ENCODE data around the gene SYTL2. TPM values are rescaled to one million over a fixed set of nuclear protein-coding genes. Genes with fewer than 3 reads are reported as not detected.
"Not testable (repeated sequence)": the region's sequence is repeated elsewhere in the genome, so short reads cannot be mapped to it uniquely, and the experiment has no call there.

The SYTL2 gene
- total RNA-seq, 2 donors from 2014 or later = 168 to 170 TPM

DNA sequence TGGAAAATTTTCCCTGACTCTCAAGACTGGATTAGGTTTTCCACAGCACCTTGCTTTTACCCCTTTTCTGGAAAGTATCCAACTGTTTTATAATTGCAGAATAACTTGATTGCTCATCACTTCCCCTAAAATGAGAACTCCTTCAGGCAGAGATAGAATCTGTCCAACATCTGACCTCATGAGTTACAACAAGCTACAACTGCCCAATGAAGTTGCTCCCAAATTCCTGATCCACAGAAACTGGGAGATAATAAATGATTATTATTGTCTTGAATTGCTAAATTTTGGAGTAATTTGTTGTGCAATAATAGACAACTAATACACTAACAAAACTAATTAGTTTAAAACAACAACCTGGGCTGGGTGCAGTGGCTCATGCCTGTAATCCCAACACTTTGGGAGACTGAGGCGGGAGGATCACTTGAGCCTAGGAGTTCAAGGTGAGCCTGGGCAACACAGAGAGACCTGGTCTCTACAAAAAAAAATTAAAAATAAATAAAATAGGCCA, 34.2 kb upstream of the SYTL2 start:
- H3K36me3 ChIP-seq = no peaks in the 10 kb centered on the region
- no peak for DNase-seq
- no peak overlapping the region for H3K4me3 ChIP-seq
- H3K27ac ChIP-seq = no peak overlapping the region
- H3K9ac ChIP-seq (ENCODE audit: low read depth in 2 of 2, low read length in 2 of 2) = no peak overlapping the region
- TF ChIP-seq, protein P1, sequence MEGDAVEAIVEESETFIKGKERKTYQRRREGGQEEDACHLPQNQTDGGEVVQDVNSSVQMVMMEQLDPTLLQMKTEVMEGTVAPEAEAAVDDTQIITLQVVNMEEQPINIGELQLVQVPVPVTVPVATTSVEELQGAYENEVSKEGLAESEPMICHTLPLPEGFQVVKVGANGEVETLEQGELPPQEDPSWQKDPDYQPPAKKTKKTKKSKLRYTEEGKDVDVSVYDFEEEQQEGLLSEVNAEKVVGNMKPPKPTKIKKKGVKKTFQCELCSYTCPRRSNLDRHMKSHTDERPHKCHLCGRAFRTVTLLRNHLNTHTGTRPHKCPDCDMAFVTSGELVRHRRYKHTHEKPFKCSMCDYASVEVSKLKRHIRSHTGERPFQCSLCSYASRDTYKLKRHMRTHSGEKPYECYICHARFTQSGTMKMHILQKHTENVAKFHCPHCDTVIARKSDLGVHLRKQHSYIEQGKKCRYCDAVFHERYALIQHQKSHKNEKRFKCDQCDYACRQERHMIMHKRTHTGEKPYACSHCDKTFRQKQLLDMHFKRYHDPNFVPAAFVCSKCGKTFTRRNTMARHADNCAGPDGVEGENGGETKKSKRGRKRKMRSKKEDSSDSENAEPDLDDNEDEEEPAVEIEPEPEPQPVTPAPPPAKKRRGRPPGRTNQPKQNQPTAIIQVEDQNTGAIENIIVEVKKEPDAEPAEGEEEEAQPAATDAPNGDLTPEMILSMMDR (IDR thresholded peaks at IDR 0.05) = no peak
- intact Hi-C loops (cut with DNase I) = no loop called here
- H3K4me1 ChIP-seq = no peaks in the 10 kb centered on the region
- no peaks in the 10 kb centered on the region for H3K27me3 ChIP-seq
- H3K9me3 ChIP-seq = no peaks in the 10 kb centered on the region

DNA sequence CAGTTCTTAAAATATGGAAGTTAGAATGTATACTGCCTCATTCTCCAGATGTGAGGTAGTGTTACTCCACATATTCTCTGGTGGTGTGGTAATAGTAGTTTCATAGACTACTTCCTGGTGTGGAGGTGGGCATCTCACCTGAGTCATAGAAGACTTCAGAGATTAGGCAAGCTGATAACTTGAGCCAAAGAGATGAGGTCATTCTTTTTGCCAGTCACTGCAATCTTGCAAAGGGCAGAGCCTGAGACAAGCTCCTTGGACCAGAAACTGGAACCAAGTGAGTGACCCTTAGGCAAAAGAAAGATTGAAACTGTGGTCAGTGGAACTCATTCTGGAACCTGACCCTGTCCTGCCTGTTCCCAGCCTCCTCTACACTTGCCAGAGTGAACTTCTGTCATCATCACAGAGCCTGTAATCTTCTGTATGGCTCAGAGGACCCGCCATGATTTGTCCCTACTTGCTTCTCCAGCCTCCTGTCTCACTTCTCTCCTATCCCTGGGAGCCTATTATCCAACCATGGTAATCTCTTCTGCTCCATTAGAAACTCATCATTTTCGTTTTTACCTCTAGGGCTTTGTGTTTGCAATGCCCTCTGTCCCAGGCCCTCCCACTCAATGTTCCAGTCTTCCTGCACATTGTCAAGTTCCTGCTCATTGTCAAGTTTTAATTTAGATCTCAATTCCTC, 33.6 kb upstream of the SYTL2 start:
- TF ChIP-seq, protein P1 (IDR thresholded peaks at IDR 0.05) = no peak
- H3K9me3 ChIP-seq = no peaks in the 10 kb centered on the region
- H3K9ac ChIP-seq (ENCODE audit: low read depth in 2 of 2, low read length in 2 of 2) = no peak overlapping the region
- no peak for DNase-seq
- no peaks in the 10 kb centered on the region for H3K27me3 ChIP-seq
- no peak overlapping the region for H3K27ac ChIP-seq
- H3K4me1 ChIP-seq = no peaks in the 10 kb centered on the region
- intact Hi-C loops (cut with DNase I) = no loop called here
- H3K4me3 ChIP-seq = no peak overlapping the region
- no peaks in the 10 kb centered on the region for H3K36me3 ChIP-seq

DNA sequence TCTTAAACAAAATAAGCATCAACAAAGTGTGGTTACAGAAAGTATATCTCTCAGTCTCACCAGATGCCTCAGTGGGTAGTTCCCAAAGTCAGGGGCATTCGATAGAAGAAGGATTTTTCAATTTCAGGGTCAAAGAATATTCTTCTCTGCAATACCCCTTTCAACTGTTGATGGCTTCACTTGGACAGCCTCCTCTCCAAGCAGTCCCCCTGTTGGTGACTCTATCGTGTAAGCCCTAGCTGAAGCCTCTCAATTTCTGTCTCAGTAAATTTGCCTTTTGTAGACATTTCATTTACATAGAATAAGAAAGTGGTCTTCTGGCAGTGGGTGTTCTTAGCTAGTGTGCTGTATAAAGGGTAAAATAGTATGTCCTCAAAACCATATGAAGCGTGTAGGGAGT, 33.0 kb upstream of the SYTL2 start:
- H3K27ac ChIP-seq = no peak overlapping the region
- H3K4me1 ChIP-seq = no peaks in the 10 kb centered on the region
- no peak for DNase-seq
- TF ChIP-seq, protein P1 (IDR thresholded peaks at IDR 0.05) = no peak
- no peaks in the 10 kb centered on the region for H3K9me3 ChIP-seq
- no peak overlapping the region for H3K4me3 ChIP-seq
- H3K36me3 ChIP-seq = no peaks in the 10 kb centered on the region
- intact Hi-C loops (cut with DNase I) = no loop called here
- no peak overlapping the region for H3K9ac ChIP-seq (ENCODE audit: low read depth in 2 of 2, low read length in 2 of 2)
- no peaks in the 10 kb centered on the region for H3K27me3 ChIP-seq

DNA sequence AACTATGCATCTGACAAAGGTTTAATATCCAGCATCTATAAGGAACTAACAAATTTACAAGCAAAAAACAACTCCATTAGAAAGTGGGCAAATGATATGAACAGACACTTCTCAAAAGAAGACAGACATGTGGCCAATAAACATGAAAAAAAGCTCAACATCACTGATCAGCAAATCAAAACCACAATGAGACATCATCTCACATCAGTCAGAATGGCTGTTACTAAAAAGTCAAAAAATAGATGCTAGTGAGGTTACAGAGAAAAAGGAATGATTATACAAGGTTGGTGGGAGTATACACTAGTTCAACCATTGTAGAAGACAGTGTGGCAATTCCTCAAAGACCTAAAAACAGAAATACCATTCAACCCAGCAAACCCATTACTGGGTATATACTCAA, 30.0 kb upstream of the SYTL2 start:
- H3K4me1 ChIP-seq; H3K9me3 ChIP-seq; DNase-seq; H3K27me3 ChIP-seq; H3K4me3 ChIP-seq; H3K27ac ChIP-seq; H3K9ac ChIP-seq (ENCODE audit: low read depth in 2 of 2, low read length in 2 of 2); H3K36me3 ChIP-seq; intact Hi-C loops (cut with DNase I): not testable (repeated sequence)

DNA sequence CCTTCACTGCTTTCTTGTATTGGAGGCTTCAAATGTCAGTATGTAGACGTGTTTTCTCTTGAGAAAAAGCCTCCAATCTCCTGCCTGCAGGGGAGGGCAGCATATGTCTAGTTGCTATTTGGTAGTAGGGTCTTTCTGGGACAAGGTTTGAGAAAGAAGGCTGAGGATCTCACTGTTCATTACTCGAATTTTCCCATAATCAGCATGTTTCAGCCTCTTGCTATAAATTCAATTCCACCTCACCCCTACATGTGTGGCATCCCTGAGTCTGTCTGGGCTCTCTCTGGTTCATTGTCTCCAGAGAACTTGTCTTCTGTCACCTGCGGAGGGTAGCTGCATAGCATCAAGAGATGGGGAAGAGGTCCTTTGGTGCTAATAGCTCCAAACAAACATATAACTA, 24.8 kb upstream of the SYTL2 start:
- intact Hi-C loops (cut with DNase I) = no loop called here
- TF ChIP-seq, protein P1 (IDR thresholded peaks at IDR 0.05) = no peak
- Histone ChIP-seq H3K27ac (no peak overlapping the region), H3K4me1 (no peaks in the 10 kb centered on the region), H3K27me3 (no peaks in the 10 kb centered on the region), H3K9ac (ENCODE audit: low read depth in 2 of 2, low read length in 2 of 2) (no peak overlapping the region), H3K36me3 (no peaks in the 10 kb centered on the region), H3K4me3 (no peak overlapping the region), H3K9me3 (no peaks in the 10 kb centered on the region)
- DNase-seq = no peak

DNA sequence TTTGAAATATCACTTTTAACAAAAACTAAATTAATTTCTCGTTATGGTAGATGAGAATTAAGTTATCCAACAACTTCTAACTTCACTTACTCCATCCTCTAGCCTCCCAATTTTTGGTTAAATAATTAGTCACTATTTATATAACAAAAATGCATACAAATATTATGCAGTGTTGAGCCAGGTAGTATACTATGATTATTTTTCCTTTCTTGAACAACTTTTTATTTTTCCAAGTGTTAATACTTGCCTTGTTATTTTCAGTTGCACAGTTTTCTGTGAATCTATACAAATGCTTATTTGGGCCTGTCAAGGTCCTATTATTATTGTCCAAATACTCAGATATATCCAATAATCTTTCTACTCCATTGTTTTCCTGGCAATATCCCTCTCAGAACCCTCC, 24.3 kb upstream of the SYTL2 start:
- no peaks in the 10 kb centered on the region for H3K4me1 ChIP-seq
- no peaks in the 10 kb centered on the region for H3K36me3 ChIP-seq
- H3K27ac ChIP-seq = no peak overlapping the region
- DNase-seq = no peak
- H3K27me3 ChIP-seq = no peaks in the 10 kb centered on the region
- no peaks in the 10 kb centered on the region for H3K9me3 ChIP-seq
- TF ChIP-seq, protein P1 (IDR thresholded peaks at IDR 0.05) = no peak
- intact Hi-C loops (cut with DNase I) = no loop called here
- H3K9ac ChIP-seq (ENCODE audit: low read depth in 2 of 2, low read length in 2 of 2) = no peak overlapping the region
- H3K4me3 ChIP-seq = no peak overlapping the region

Measured in colonic mucosa (tissue), 4 donors.